Thyroid gland (tissue), 4 donors: Measurements from ENCODE around the gene LAD1.

Experiments used
- POLR2A ChIP-seq, 2 donors: fragments of 450-650 bp; IDR thresholded peaks; one replicate each; pipeline ENCODE4 v1.6.1; 2017; ENCODE audit warnings: antibody characterized with exemption in 2 of 2, mild to moderate bottlenecking in 2 of 2, moderate library complexity in 1 of 2
- TF ChIP-seq, protein P1 (sequence below), 6 experiments: fragments of 200-600 bp in 3 of 6; fragments of 450-650 bp in 3 of 6; sonication (generic) in 3 of 6; IDR thresholded peaks; one replicate each; pipeline ENCODE4 v1.5.1; 2016 to 2019; ENCODE audit warnings: antibody characterized with exemption in 6 of 6, mild to moderate bottlenecking in 2 of 6, inconsistent platforms in 1 of 6, moderate library complexity in 1 of 6

DNA sequence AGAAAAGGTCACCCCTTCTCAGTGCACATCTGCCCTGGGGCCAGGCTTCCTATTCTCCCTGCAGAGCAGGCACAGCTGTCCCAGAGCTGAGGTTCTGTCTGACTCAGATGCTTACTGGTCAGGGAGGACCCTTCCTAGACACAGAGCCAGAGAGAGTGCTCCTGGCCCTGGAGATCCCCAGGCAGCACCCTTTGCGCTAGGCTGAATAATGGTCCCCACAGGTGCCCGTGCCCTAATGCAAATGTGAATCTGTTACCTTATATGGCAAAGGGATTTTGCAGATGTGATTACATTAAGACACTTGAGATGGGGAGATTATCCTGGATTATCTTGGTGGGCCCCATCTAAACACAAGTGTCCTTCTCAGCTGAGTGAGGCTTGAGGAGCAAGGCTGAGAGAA, 25.0 kb upstream of the LAD1 start:
- TF ChIP-seq, protein P1, sequence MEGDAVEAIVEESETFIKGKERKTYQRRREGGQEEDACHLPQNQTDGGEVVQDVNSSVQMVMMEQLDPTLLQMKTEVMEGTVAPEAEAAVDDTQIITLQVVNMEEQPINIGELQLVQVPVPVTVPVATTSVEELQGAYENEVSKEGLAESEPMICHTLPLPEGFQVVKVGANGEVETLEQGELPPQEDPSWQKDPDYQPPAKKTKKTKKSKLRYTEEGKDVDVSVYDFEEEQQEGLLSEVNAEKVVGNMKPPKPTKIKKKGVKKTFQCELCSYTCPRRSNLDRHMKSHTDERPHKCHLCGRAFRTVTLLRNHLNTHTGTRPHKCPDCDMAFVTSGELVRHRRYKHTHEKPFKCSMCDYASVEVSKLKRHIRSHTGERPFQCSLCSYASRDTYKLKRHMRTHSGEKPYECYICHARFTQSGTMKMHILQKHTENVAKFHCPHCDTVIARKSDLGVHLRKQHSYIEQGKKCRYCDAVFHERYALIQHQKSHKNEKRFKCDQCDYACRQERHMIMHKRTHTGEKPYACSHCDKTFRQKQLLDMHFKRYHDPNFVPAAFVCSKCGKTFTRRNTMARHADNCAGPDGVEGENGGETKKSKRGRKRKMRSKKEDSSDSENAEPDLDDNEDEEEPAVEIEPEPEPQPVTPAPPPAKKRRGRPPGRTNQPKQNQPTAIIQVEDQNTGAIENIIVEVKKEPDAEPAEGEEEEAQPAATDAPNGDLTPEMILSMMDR (IDR thresholded peaks at IDR 0.05) = no peak
- TF ChIP-seq POLR2A (IDR thresholded peaks at IDR 0.05) = no peak
